Measurements from ENCODE around the gene ZHX3.

ZHX3 gene

GRCh38 chr20:41217422-41217821, 100.1 kb downstream of the ZHX3 start:
- no peak overlapping the region for H3K4me3 ChIP-seq (ENCODE audit: insufficient read depth, low read depth, low read length, poor library complexity, severe bottlenecking)
- H3K27me3 ChIP-seq (replicated peaks; ENCODE audit: control insufficient read depth, insufficient read depth, low read length, poor library complexity, severe bottlenecking) = no peaks in the 10 kb centered on the region
- no peaks in the 10 kb centered on the region for H3K9me3 ChIP-seq (ENCODE audit: control insufficient read depth, low read length)
- H3K36me3 ChIP-seq (ENCODE audit: control insufficient read depth, insufficient read depth, low read length) = no peaks in the 10 kb centered on the region
- no peak overlapping the region for H3K27ac ChIP-seq (ENCODE audit: insufficient read depth, low read length, poor library complexity, severe bottlenecking)
- DNase-seq = no peak
- no peaks in the 10 kb centered on the region for H3K4me1 ChIP-seq (ENCODE audit: control insufficient read depth, insufficient read depth, low read length, poor library complexity, severe bottlenecking)

- Histone ChIP-seq H3K36me3 (ENCODE audit: control insufficient read depth, insufficient read depth, low read length) (no peaks in the 10 kb centered on the region), H3K4me3 (ENCODE audit: insufficient read depth, low read depth, low read length, poor library complexity, severe bottlenecking) (no peak overlapping the region), H3K9me3 (ENCODE audit: control insufficient read depth, low read length) (no peaks in the 10 kb centered on the region), H3K27ac (ENCODE audit: insufficient read depth, low read length, poor library complexity, severe bottlenecking) (no peak overlapping the region), H3K27me3 (replicated peaks; ENCODE audit: control insufficient read depth, insufficient read depth, low read length, poor library complexity, severe bottlenecking) (no peaks in the 10 kb centered on the region), H3K4me1 (ENCODE audit: control insufficient read depth, insufficient read depth, low read length, poor library complexity, severe bottlenecking) (no peaks in the 10 kb centered on the region)
- no peak for DNase-seq
These were observed 102.9 kb downstream of the ZHX3 start for GRCh38 chr20:41214666-41215065.

DNA sequence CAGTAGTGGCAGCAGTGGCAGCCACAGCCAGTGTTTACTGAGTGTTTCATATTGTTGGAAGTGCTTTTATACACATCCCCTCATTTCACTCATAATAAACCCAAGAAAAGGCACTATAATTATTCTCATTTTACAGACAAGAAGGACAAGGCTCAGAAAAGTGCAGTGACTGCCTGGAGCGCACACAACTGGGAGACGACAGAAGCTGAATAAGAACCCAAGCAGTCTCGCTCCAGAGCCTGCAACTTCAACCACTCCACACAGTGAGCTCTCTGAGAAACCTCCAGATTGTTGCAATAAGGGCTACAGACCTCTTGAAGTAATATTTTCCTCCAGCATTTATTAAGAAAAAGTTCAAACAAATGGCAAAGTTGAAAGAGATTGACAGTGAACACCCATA, 103.3 kb downstream of the ZHX3 start:
- H3K27ac ChIP-seq (ENCODE audit: insufficient read depth, low read length, poor library complexity, severe bottlenecking) = no peak overlapping the region
- no peak for DNase-seq
- no peak overlapping the region for H3K4me3 ChIP-seq (ENCODE audit: insufficient read depth, low read depth, low read length, poor library complexity, severe bottlenecking)
- no peaks in the 10 kb centered on the region for H3K9me3 ChIP-seq (ENCODE audit: control insufficient read depth, low read length)
- no peaks in the 10 kb centered on the region for H3K36me3 ChIP-seq (ENCODE audit: control insufficient read depth, insufficient read depth, low read length)
- H3K27me3 ChIP-seq (replicated peaks; ENCODE audit: control insufficient read depth, insufficient read depth, low read length, poor library complexity, severe bottlenecking) = no peaks in the 10 kb centered on the region
- H3K4me1 ChIP-seq (ENCODE audit: control insufficient read depth, insufficient read depth, low read length, poor library complexity, severe bottlenecking) = no peaks in the 10 kb centered on the region

DNA sequence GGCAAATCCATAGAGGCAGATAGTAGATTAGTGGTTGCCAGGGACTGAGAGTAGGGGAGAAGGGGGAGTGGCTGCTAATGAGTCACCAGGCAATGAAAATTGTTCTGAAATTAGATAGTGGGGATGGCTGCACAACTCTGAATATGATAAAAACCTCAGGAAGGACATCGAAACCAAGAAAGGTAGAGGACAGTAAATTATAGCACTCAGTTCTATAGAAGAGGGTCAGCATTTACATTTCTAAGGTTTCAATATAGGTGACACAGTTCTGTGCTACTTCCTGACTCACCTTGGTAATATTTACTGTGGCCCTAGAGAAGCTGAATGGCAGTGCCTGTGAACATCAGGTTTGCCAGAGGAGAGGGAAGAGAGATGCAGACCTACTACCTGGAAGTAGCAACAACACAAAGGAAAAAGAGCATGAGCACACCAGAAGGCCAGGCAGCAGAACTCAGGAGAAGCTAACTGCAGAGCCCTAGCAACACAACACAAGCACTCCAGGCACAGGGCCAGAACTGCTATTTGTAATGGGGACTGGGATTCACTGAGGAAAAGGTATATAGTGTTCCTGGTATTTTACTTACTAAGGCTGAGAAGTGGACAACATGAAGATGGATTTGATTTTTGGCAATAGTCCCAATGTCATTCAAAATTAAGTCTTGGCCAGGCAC, 104.2 kb downstream of the ZHX3 start:
- no peaks in the 10 kb centered on the region for H3K9me3 ChIP-seq (ENCODE audit: control insufficient read depth, low read length)
- DNase-seq = no peak
- no peak overlapping the region for H3K27ac ChIP-seq (ENCODE audit: insufficient read depth, low read length, poor library complexity, severe bottlenecking)
- H3K4me1 ChIP-seq (ENCODE audit: control insufficient read depth, insufficient read depth, low read length, poor library complexity, severe bottlenecking) = no peaks in the 10 kb centered on the region
- H3K36me3 ChIP-seq (ENCODE audit: control insufficient read depth, insufficient read depth, low read length) = no peaks in the 10 kb centered on the region
- H3K4me3 ChIP-seq (ENCODE audit: insufficient read depth, low read depth, low read length, poor library complexity, severe bottlenecking) = no peak overlapping the region
- H3K27me3 ChIP-seq (replicated peaks; ENCODE audit: control insufficient read depth, insufficient read depth, low read length, poor library complexity, severe bottlenecking) = no peaks in the 10 kb centered on the region

DNA sequence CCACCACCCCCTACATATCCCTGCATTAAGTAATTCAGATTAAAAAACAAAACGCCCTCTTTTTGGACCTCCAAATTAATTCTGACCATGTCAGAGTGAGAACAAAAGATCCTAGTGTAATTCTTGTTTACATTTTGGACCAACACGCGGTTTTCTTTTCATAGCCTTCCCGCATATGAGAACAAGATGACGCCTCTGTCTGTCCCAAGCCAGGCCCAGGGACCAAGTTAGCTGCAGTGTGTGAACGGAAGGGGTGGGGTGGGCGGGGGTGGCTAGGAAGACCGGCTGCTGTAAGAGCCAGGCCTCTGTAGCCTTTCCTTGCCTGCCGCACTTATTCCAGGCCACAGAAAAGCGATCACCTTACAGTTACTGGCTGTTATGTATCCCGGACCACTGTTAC, 112.2 kb downstream of the ZHX3 start:
- H3K4me1 ChIP-seq (ENCODE audit: control insufficient read depth, insufficient read depth, low read length, poor library complexity, severe bottlenecking) = no peaks in the 10 kb centered on the region
- no peaks in the 10 kb centered on the region for H3K9me3 ChIP-seq (ENCODE audit: control insufficient read depth, low read length)
- no peak overlapping the region for H3K27ac ChIP-seq (ENCODE audit: insufficient read depth, low read length, poor library complexity, severe bottlenecking)
- no peak overlapping the region for H3K4me3 ChIP-seq (ENCODE audit: insufficient read depth, low read depth, low read length, poor library complexity, severe bottlenecking)
- DNase-seq = no peak
- no peaks in the 10 kb centered on the region for H3K27me3 ChIP-seq (replicated peaks; ENCODE audit: control insufficient read depth, insufficient read depth, low read length, poor library complexity, severe bottlenecking)
- H3K36me3 ChIP-seq (ENCODE audit: control insufficient read depth, insufficient read depth, low read length) = no peaks in the 10 kb centered on the region

DNA sequence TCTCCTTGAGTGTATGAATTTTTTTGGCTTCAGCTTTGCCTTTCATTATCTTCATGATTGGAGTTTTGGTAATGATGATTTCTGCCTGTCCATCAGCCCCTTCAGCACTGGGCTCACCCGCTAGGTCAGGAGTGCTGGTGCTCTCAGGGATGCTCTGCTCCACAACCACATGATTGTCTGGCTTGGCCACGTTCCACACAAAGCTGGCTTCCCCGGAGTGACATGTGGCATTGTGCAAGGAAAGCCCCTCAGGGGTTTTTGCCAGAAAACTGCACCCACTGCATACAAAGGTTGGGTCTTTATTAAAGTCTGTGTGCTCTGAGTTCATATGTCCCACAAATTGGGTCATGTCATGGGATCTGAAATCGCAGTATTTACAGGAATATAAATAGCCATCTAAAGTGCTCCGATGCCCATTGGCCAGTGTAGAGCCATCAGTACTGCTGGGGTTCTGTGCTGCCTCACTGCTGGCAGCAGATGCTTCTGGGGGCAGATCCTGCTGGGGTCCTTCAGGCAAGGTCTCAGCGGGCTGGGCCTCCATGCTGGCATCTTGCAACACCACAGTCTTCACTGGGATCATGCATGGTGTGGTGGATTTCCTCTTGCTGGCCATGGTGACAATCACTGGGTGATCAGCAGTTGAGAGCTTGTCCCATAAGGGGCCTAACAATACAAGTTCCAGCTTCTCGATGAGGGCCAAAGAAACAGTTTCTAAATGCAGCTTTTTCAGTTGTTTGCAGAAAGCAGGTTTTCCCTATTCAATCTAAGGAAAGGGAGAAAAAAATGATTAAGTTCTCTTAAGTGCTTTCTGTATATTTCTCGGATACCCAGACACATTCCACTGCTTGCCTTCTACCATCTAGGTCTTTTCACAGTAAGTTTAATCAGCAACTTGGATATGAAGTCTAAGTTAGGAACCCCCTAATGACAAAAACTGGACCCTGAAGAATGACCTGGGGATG, 112.9 kb downstream of the ZHX3 start:
- H3K4me3 ChIP-seq (ENCODE audit: insufficient read depth, low read depth, low read length, poor library complexity, severe bottlenecking) = no peak overlapping the region
- no peak overlapping the region for H3K27ac ChIP-seq (ENCODE audit: insufficient read depth, low read length, poor library complexity, severe bottlenecking)
- H3K36me3 ChIP-seq (ENCODE audit: control insufficient read depth, insufficient read depth, low read length) = no peaks in the 10 kb centered on the region
- no peaks in the 10 kb centered on the region for H3K27me3 ChIP-seq (replicated peaks; ENCODE audit: control insufficient read depth, insufficient read depth, low read length, poor library complexity, severe bottlenecking)
- DNase-seq = no peak
- H3K4me1 ChIP-seq (ENCODE audit: control insufficient read depth, insufficient read depth, low read length, poor library complexity, severe bottlenecking) = no peaks in the 10 kb centered on the region
- no peaks in the 10 kb centered on the region for H3K9me3 ChIP-seq (ENCODE audit: control insufficient read depth, low read length)

DNA sequence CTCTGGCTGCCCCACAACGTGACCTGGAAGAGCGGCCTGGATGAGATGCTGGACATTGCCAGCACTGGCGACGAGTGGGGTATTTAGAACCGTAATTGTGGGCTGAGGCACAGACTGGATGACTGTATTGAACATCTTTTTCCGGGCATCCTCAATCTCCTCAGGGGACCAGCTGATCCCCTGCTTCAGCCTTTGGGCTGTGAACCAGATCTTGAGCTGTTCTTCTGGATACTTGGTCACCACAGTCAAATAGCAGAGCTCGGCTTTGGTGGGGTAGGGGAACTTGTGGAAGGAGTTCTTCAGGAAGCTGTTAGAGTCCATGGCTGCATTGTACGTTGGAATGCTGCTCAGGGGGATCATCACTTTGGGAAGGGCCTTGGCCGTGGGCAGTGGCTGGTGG, 113.9 kb downstream of the ZHX3 start:
- no peak overlapping the region for H3K27ac ChIP-seq (ENCODE audit: insufficient read depth, low read length, poor library complexity, severe bottlenecking)
- DNase-seq = no peak
- no peak overlapping the region for H3K4me3 ChIP-seq (ENCODE audit: insufficient read depth, low read depth, low read length, poor library complexity, severe bottlenecking)
- no peaks in the 10 kb centered on the region for H3K36me3 ChIP-seq (ENCODE audit: control insufficient read depth, insufficient read depth, low read length)
- H3K9me3 ChIP-seq (ENCODE audit: control insufficient read depth, low read length) = peaks cover 4% of the 10 kb centered on the region
- H3K27me3 ChIP-seq (replicated peaks; ENCODE audit: control insufficient read depth, insufficient read depth, low read length, poor library complexity, severe bottlenecking) = no peaks in the 10 kb centered on the region
- H3K4me1 ChIP-seq (ENCODE audit: control insufficient read depth, insufficient read depth, low read length, poor library complexity, severe bottlenecking) = no peaks in the 10 kb centered on the region

- DNase-seq = no peak
- Histone ChIP-seq H3K27me3 (replicated peaks; ENCODE audit: control insufficient read depth, insufficient read depth, low read length, poor library complexity, severe bottlenecking) (no peaks in the 10 kb centered on the region), H3K36me3 (ENCODE audit: control insufficient read depth, insufficient read depth, low read length) (no peaks in the 10 kb centered on the region), H3K4me3 (ENCODE audit: insufficient read depth, low read depth, low read length, poor library complexity, severe bottlenecking) (no peak overlapping the region), H3K4me1 (ENCODE audit: control insufficient read depth, insufficient read depth, low read length, poor library complexity, severe bottlenecking) (no peaks in the 10 kb centered on the region), H3K27ac (ENCODE audit: insufficient read depth, low read length, poor library complexity, severe bottlenecking) (no peak overlapping the region), H3K9me3 (ENCODE audit: control insufficient read depth, low read length) (peaks cover 4% of the 10 kb centered on the region)
These were observed 115.1 kb downstream of the ZHX3 start for GRCh38 chr20:41202426-41202825.

GRCh38 chr20:41201760-41202159, 115.8 kb downstream of the ZHX3 start:
- no peaks in the 10 kb centered on the region for H3K4me1 ChIP-seq (ENCODE audit: control insufficient read depth, insufficient read depth, low read length, poor library complexity, severe bottlenecking)
- H3K9me3 ChIP-seq (ENCODE audit: control insufficient read depth, low read length) = peaks cover 4% of the 10 kb centered on the region
- DNase-seq = no peak
- H3K4me3 ChIP-seq (ENCODE audit: insufficient read depth, low read depth, low read length, poor library complexity, severe bottlenecking) = no peak overlapping the region
- no peaks in the 10 kb centered on the region for H3K36me3 ChIP-seq (ENCODE audit: control insufficient read depth, insufficient read depth, low read length)
- no peaks in the 10 kb centered on the region for H3K27me3 ChIP-seq (replicated peaks; ENCODE audit: control insufficient read depth, insufficient read depth, low read length, poor library complexity, severe bottlenecking)
- no peak overlapping the region for H3K27ac ChIP-seq (ENCODE audit: insufficient read depth, low read length, poor library complexity, severe bottlenecking)
